Stimulated activated CD8-positive, alpha-beta memory T cell treated with anti-CD3 and anti-CD28 coated beads, Interleukin-12 subunit alpha, Interleukin-12 subunit beta, amount 100 ng/mL, for 24 hours (primary cell): ENCODE results near the gene FREM1.

Experiments
- DNase-seq: peaks from one replicate; pipeline ENCODE4 v3.0.0-alpha.2; 2020; ENCODE audit errors: extremely low read depth

FREM1 gene

DNA sequence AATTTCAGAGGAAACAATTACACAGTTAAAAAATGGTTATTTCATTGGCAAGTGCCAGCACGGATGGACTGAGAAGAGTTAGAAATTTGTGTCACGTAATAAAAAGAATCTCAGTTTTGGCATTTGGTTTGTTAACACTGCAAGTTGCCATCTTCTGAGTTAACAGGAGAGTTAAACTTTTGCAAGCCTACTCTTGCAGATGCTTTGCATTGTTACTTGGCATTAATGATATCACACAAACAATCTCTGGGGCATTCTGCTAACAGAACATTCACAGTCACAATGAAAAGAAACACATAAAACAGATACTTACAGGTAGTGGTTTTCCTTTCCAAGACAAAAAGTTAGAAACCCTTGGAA, 647 bp downstream of the FREM1 start:
- no peak for DNase-seq

DNA sequence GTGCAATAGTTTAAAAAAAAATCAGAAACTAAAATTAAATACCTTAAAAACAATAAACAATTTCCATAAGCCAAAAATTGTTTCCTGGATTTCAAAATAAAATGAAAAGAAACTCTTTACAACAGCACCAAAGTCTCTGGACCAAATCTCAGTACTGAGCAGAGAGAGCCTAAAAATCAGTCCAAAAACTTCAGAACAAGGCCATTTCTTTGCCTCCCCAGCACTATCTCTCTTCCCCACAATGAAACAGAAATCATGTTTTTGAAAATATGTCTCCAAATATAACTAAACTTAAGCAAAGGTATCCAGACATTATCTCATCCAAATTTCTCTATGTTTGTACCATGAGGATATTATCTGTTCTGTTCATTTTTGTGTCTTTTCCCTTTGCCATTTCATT, 1.0 kb downstream of the FREM1 start:
- no peak for DNase-seq

- no peak for DNase-seq
Observed at GRCh38 chr9:14908295-14909180, 1.7 kb downstream of the FREM1 start.

GRCh38 chr9:14907696-14908095, 2.5 kb downstream of the FREM1 start:
- DNase-seq: no peak

- no peak for DNase-seq
Observed at GRCh38 chr9:14907360-14907685, 2.9 kb downstream of the FREM1 start.

DNA sequence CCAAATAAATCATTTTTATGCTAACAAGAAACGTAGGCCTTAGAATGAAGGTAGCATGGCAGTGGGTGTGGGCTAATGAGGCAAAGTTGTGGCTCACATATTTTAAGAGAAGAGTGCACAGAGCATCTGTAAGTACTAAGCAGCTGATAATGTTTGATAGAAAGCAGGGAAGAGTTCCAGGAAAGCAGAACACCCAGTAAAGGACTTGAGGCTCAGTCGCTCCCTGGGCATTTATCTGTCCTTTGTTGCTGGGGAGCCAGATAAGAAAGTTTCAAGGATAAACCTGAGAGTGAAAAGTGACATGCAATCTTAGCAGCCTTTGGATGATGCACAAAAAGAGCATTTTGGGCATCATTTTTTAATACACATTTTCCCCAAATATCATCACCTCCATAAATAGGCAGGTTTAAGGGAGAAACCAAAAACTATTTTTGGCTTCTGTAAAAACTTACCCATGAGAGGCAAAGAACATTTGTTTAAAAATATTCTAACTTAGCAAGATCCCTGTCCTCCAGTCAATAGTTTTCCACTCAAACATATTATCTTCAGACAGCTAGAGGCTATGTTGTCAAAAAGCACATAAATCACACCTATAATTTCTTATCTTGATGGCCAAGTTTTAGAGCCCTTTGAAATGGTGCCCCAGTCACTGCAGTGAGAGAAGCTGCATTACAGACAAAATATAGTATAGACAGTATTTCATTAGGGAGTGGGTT, 3.4 kb downstream of the FREM1 start:
- no peak for DNase-seq

GRCh38 chr9:14906000-14906399, 4.2 kb downstream of the FREM1 start:
- no peak for DNase-seq

DNA sequence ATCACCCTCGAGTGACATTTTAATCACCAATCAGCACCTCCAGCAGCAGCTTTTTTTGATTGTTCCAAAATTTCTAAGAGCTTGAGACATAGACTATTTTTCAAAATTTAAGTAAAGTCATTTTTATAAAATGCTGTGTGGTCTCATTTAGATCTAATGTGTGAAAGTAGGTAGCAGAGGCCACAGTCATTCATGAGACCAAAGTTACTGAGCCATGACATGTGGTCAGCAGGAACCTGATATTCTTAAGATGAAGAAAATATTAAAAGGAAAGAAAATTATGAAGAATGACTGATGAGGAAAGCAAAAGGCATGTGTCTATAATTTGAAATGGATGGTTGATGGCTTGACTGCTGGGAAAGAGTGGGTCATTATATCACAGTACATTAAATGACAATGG, 7.2 kb downstream of the FREM1 start:
- no peak for DNase-seq

DNA sequence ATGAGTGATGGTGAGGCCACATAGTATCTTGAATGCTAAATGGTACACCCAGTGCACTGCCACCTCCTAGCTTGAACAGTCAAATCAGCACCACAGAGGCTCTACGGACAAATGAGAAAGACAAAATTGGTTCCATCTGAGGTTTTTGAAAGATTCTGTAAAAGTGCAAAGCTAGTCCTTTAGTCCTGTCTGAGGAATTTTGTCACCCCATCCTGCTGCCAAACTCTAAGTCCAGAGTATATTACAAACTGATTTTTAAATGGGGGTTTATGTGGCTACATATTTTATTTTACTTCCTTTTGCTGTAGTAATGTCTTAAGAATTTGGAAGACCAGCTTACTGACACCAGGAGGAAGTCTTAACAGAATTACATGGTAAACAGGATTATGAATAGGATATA, 7.7 kb downstream of the FREM1 start:
- DNase-seq: no peak

DNA sequence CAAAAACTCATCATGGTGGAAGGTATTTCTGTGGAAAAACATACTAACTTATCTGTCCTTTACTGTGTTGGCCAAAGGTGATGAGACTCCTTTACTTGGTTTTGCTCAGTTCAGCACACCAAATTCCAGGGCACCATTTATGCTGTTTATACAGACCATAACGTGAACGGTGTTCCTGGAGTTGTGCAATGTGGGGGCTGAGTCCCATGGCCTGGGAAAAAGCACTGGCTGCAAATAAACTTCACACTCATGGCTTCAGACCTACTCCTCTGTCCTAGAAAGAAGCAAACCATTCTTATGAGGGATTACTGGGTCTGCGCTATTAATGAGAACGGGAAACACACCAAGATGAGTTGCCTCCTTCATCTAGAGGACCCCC, 10.4 kb downstream of the FREM1 start:
- DNase-seq: no peak

DNA sequence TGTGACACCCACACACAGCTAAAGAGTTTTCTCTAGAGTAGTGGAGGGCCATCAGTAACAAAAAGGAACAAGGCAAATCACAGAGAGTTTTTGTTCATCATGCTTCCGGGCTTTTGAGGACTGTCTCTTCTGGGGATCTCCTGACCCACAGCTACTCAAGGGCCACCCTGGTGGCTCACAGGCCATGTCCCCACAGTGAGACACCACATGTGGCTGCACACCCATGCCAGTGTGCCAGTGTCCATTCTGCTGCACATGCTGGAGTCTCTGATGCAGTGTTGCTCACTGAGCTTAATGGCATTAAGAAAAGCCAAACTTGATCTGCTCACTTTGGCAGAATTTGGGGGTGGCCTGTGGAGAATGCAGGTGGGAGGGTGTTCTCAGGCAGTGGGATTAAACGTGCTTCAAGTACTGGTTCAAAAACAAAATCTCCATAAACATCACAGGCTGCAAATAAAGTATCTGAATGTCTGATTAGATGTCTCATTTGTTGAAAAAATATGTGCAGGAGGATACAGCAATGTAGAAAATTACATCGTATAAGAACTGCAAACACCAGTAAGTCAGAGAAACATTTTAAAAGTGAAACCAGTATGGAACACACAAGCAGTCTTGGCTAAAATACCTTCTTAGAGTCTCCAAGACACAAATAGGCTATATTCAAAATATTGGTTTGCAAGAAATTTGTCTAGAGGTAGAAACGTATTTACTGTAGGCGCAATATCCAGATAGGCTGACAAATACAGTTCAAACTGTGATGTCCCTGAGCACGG, 11.0 kb downstream of the FREM1 start:
- DNase-seq: no peak

DNA sequence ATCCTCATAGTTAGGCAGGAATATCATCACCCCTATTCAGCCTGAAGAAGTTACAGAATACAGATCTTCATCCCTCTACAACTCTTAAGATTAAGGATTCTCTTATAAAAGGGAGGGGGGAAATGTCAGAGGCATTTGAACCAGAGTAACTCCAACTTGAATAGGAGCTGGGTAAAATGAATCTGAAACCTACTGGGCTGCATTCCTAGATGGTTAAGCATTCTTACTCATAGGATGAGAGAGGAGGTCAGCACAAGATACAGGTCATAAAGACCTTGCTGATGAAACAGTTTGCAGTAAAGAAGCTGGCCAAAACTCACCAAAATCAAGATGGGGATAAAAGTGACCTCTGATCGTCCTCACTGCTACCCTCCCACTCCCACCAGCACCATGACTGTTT, 14.4 kb downstream of the FREM1 start:
- no peak for DNase-seq

DNA sequence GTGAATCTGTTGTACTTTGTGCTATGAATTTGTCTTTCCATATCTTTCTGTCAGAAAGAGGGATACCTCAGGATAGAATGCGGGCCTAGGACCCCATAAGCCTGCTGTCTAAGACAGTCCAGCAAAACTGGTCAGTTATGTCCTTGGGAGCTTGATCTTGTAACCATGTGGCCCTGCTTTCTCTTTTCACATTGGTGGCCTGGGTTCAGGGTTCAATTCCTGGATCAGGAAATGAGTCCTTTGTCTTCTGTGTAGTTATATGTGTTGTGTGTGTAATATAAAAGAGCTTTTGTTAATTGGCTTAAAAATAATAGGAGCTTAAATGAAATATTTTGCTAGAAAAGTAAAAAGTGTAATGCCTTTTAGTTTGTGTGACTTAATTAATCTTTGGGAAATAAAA, 16.9 kb downstream of the FREM1 start:
- DNase-seq: no peak

- DNase-seq: no peak
Observed at GRCh38 chr9:14891332-14891731, 18.9 kb downstream of the FREM1 start.

DNA sequence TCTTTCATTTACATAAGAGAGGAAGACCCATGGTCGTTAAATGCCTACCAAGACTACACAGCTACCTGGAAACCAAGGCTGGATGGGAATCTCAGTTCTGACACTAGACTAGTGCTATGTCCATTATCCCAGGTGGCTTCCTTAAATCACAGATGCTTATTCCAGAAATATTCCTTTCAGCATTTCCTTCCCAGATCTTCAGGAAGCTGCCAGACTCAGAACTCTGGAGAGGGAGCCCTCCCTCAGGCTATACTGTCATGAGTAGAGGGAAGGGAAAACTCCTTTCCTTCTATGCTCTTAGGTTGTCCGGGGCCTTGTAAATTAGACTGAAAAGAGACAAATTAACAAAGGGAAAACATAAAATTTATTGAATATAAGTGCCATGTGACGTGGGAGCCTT, 20.8 kb downstream of the FREM1 start:
- DNase-seq: no peak

GRCh38 chr9:14888875-14889274, 21.4 kb downstream of the FREM1 start:
- DNase-seq: no peak

DNA sequence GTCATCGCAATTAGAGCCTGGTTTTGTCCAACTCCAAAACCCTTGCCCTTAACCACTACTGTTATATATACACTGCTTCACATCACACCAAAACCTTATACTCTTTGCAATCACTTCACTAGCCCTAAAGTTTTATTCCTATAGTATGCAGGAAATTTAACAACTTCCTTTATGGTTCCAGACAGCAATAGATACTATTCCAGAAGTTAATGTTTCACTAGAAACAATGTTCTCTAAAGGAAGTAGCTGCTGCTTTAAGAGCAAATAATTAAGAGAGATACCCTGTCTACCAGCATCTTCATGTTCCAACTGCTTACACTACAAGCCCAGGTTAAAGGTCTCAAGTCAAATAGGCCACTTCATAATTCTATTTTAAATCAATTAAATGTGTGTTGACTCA, 22.0 kb downstream of the FREM1 start:
- no peak for DNase-seq

- DNase-seq: no peak
Observed at GRCh38 chr9:14887149-14887548, 23.1 kb downstream of the FREM1 start.

GRCh38 chr9:14883310-14883944, 26.8 kb downstream of the FREM1 start:
- DNase-seq: no peak

GRCh38 chr9:14882090-14882489, 28.1 kb downstream of the FREM1 start:
- no peak for DNase-seq

GRCh38 chr9:14881006-14881405, 29.2 kb downstream of the FREM1 start:
- no peak for DNase-seq

DNA sequence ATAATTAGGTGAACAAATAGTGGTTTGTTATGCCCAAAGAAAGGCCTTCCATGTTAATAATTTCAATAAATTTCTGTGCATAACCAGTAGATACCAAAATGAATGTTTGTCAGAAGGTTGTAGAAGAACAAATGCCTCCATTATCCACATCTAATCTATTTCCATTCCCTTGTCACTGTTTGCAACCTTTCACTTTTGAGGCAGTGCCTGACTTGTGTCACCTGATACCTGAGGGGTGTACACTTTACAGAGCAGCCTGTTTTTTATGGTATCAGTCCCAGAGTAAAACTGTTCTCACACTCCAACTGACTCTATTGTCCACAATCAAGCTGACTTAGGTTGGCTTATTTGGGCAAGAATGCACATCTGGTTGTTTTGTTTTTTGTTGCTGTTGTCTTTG, 40.1 kb downstream of the FREM1 start:
- no peak for DNase-seq
